ENCODE measurements around the gene SZT2. TPM values are rescaled to one million over a fixed set of nuclear protein-coding genes. Genes with fewer than 3 reads are reported as not detected.

The SZT2 gene
- total RNA-seq, 2 donors from 2014 or later = 51.4 to 51.6 TPM

- Mint-ChIP-seq H3K9me3 (no peaks in the 10 kb centered on the region), H3K4me3 (no peak overlapping the region), H3K36me3 (ENCODE audit: insufficient read depth in 2 of 2) (peaks cover 5% of the 10 kb centered on the region in 2 donors), H3K27ac (no peak overlapping the region), H3K27me3 (ENCODE audit: low read depth) (no peaks in the 10 kb centered on the region), H3K4me1 (ENCODE audit: low read depth) (no peaks in the 10 kb centered on the region)
- DNase-seq = peak in 1 of 2 donors; percentile 19
- peak; percentile 69 to 70 for ATAC-seq (replicated peaks in 1 of 2)
These were observed 34.2 kb downstream of the SZT2 start for GRCh38 chr1:43423672-43424550.

GRCh38 chr1:43425045-43425444, 35.3 kb downstream of the SZT2 start:
- Mint-ChIP-seq H3K4me3 (no peak overlapping the region), H3K27ac (peak overlapping the region; percentile 17), H3K36me3 (ENCODE audit: insufficient read depth in 2 of 2) (peaks cover 5 to 7% of the 10 kb centered on the region in 2 donors), H3K4me1 (ENCODE audit: low read depth) (no peaks in the 10 kb centered on the region), H3K9me3 (no peaks in the 10 kb centered on the region), H3K27me3 (ENCODE audit: low read depth) (no peaks in the 10 kb centered on the region)
- no peak for ATAC-seq (replicated peaks in 1 of 2)
- no peak for DNase-seq

DNA sequence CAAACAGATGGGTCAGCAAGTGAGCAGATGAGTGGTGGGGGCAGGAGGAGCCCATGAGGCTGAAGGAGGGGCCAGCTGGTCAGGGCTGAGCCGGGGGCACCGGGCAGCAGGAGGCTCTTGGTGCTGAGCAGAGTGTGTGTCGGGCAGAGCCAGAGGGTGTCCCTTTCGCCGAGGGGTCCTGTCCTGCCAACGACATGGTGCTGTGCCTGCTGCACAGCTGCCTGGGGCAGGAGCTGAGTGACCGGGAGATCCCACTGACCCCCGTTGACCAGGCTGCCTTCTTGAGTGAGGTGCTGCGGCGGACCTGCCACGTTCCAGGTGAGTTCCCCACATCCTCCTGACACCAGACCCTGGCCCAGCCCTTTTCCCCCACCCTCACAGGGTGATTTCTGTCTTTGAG, 36.5 kb downstream of the SZT2 start:
- no peak overlapping the region for H3K4me3 Mint-ChIP-seq
- ATAC-seq (replicated peaks in 1 of 2) (no peak), DNase-seq (no peak)
- no peaks in the 10 kb centered on the region for H3K27me3 Mint-ChIP-seq (ENCODE audit: low read depth)
- H3K36me3 Mint-ChIP-seq (ENCODE audit: insufficient read depth in 2 of 2) = peaks cover 6 to 9% of the 10 kb centered on the region in 2 donors
- no peaks in the 10 kb centered on the region for H3K9me3 Mint-ChIP-seq
- no peaks in the 10 kb centered on the region for H3K4me1 Mint-ChIP-seq (ENCODE audit: low read depth)
- H3K27ac Mint-ChIP-seq = no peak overlapping the region

GRCh38 chr1:43427524-43427923, 37.8 kb downstream of the SZT2 start:
- ATAC-seq (replicated peaks in 1 of 2) (no peak), DNase-seq (no peak)
- H3K36me3 Mint-ChIP-seq (ENCODE audit: insufficient read depth in 2 of 2) = peaks cover 6 to 9% of the 10 kb centered on the region in 2 donors
- no peak overlapping the region for H3K27ac Mint-ChIP-seq
- no peak overlapping the region for H3K4me3 Mint-ChIP-seq
- H3K4me1 Mint-ChIP-seq (ENCODE audit: low read depth) = no peaks in the 10 kb centered on the region
- H3K9me3 Mint-ChIP-seq = no peaks in the 10 kb centered on the region
- H3K27me3 Mint-ChIP-seq (ENCODE audit: low read depth) = no peaks in the 10 kb centered on the region

DNA sequence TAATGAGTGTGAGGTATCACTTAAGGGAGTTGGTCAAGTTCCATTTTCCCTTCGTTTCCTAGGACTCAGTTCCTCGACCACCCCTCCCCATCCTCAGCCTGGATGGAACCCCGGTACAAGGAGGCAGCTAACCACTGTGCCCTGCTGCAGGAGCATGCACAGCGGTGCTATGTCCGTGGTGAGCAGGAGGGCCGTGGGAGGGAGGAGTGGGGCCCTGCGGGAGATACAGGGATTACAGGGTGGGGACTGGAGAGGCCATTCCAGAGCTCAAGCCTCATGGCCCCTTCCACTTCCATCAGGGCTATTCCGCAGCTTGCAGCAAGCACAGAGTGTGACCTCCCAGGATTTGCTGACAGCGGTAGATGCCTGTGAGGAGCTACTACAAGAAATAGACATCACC, 38.2 kb downstream of the SZT2 start:
- H3K36me3 Mint-ChIP-seq (ENCODE audit: insufficient read depth in 2 of 2) = peaks cover 6 to 9% of the 10 kb centered on the region in 2 donors
- ATAC-seq (replicated peaks in 1 of 2) = no peak
- no peak for DNase-seq

DNA sequence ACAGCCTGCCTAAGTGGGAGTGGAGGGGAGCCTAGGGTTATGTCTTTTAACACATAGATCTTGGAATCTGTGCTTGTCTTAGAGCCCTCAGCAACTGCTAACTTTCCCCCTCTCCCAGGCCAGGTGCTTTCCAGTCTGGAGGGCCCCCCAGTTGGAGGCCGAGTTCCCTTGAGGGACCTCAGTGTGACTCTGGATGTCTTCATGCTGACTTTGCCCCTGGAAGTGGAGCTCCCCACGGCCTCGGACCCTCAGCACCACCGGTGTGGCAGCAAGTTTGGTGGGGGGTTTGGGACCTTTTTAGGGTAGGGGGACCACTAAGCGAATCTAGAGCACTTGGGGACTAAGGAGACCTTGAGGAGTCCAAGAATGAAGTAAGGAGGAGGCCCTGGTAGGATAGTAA, 41.1 kb downstream of the SZT2 start:
- Mint-ChIP-seq H3K27ac (no peak overlapping the region), H3K4me3 (no peak overlapping the region), H3K36me3 (ENCODE audit: insufficient read depth in 2 of 2) (peaks cover 4 to 12% of the 10 kb centered on the region in 2 donors), H3K9me3 (no peaks in the 10 kb centered on the region), H3K4me1 (ENCODE audit: low read depth) (no peaks in the 10 kb centered on the region), H3K27me3 (ENCODE audit: low read depth) (no peaks in the 10 kb centered on the region)
- DNase-seq (no peak), ATAC-seq (replicated peaks in 1 of 2) (no peak)

More for the DNA sequence above, 38.2 kb downstream of the SZT2 start:
- H3K4me3 Mint-ChIP-seq = no peak overlapping the region
- H3K9me3 Mint-ChIP-seq = no peaks in the 10 kb centered on the region
- H3K27ac Mint-ChIP-seq = no peak overlapping the region
- H3K4me1 Mint-ChIP-seq (ENCODE audit: low read depth) = no peaks in the 10 kb centered on the region
- H3K27me3 Mint-ChIP-seq (ENCODE audit: low read depth) = no peaks in the 10 kb centered on the region

DNA sequence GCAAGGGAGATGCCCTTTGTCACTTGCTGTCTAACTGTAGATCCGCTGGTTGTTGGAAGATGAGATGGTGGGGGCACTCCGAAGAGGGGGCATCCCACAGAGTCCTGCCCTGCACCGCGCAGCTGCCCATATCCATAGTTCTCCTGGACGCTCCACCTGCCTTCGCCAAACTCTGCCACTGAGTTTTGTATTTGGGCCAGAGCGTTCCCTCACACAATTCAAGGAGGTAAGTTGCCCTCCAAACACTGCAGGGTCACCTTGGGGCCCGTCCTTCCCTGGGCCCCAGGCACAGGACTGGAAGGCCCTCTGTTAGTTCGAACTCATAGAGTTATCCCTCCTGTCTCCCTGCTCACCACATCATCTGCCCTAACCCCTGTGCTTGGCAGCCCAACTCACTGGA, 42.0 kb downstream of the SZT2 start:
- Mint-ChIP-seq H3K9me3 (no peaks in the 10 kb centered on the region), H3K27ac (no peak overlapping the region), H3K4me1 (ENCODE audit: low read depth) (no peaks in the 10 kb centered on the region), H3K27me3 (ENCODE audit: low read depth) (no peaks in the 10 kb centered on the region), H3K36me3 (ENCODE audit: insufficient read depth in 2 of 2) (peaks cover 4 to 11% of the 10 kb centered on the region in 2 donors), H3K4me3 (no peak overlapping the region)
- ATAC-seq (replicated peaks in 1 of 2) (no peak), DNase-seq (no peak)

DNA sequence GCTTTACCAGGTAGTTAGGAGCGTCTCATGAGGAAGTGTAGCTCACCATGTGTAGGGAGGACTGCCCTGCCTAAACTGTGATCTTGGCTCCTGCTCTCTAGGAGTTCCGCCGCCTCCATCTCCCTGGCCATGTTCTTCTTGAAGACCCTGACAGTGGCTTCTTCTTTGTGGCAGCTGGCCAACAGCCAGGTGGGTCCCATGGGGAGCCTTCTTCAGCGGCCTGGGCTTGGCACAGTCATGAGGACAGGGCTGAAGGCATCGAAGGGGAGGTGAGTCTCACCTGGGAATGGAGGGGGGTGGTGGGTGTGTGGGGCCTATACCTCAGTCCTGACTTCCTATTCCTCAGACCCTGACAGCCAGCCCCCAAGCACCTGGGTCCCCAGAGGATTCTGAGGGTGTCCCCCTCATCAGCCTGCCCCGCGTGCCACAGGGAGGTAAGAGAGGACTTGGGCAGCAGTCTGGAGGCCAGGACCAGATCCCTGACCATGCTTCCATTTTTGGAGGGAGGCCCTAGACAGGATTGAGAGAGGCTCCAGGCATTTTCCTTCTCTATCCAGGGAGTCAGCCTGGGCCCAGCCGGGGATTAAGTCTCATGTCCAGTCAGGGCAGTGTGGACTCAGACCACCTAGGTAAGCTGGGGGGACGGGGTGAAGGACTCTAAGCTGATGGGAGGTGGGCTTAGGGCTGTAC, 42.6 kb downstream of the SZT2 start:
- no peak for ATAC-seq (replicated peaks in 1 of 2)
- H3K9me3 Mint-ChIP-seq = no peaks in the 10 kb centered on the region
- H3K36me3 Mint-ChIP-seq (ENCODE audit: insufficient read depth in 2 of 2) = peaks cover 4 to 7% of the 10 kb centered on the region in 2 donors
- H3K27ac Mint-ChIP-seq = no peak overlapping the region
- no peaks in the 10 kb centered on the region for H3K4me1 Mint-ChIP-seq (ENCODE audit: low read depth)
- H3K4me3 Mint-ChIP-seq = no peak overlapping the region
- no peaks in the 10 kb centered on the region for H3K27me3 Mint-ChIP-seq (ENCODE audit: low read depth)
- DNase-seq = no peak

DNA sequence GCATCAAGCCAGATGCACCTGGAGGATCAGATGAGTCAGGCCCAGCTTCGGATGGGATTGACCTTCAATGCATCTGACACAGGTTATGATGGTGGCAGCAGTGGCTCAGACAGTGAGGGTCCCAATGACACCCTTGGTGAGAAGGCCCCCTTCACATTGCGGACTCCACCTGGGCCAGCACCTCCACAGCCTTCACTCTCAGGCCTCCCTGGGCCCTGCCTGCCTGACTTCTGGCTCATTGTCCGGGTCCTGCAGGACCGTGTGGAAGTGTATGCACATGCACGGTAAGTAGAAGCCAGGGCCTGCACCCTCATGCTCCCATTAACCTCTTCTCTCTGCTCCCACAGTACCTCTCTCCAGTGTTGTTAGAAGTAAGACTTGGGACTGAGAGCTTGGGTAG, 43.2 kb downstream of the SZT2 start:
- Mint-ChIP-seq H3K9me3 (no peaks in the 10 kb centered on the region), H3K4me3 (no peak overlapping the region), H3K27ac (no peak overlapping the region), H3K27me3 (ENCODE audit: low read depth) (no peaks in the 10 kb centered on the region), H3K36me3 (ENCODE audit: insufficient read depth in 2 of 2) (peaks cover 4 to 7% of the 10 kb centered on the region in 2 donors), H3K4me1 (ENCODE audit: low read depth) (no peaks in the 10 kb centered on the region)
- DNase-seq = no peak
- no peak for ATAC-seq (replicated peaks in 1 of 2)

GRCh38 chr1:43434256-43434655, 44.6 kb downstream of the SZT2 start:
- H3K4me1 Mint-ChIP-seq (ENCODE audit: low read depth) = no peaks in the 10 kb centered on the region
- H3K4me3 Mint-ChIP-seq = no peak overlapping the region
- H3K27me3 Mint-ChIP-seq (ENCODE audit: low read depth) = no peaks in the 10 kb centered on the region
- no peak for DNase-seq
- peaks cover 9 to 10% of the 10 kb centered on the region in 2 donors for H3K36me3 Mint-ChIP-seq (ENCODE audit: insufficient read depth in 2 of 2)
- no peaks in the 10 kb centered on the region for H3K9me3 Mint-ChIP-seq
- H3K27ac Mint-ChIP-seq = no peak overlapping the region
- no peak for ATAC-seq (replicated peaks in 1 of 2)

GRCh38 chr1:43435146-43436145, 45.7 kb downstream of the SZT2 start:
- Mint-ChIP-seq H3K27ac (peak overlapping the region; percentile 49), H3K36me3 (ENCODE audit: insufficient read depth in 2 of 2) (peaks cover 7 to 10% of the 10 kb centered on the region in 2 donors), H3K4me1 (ENCODE audit: low read depth) (no peaks in the 10 kb centered on the region), H3K27me3 (ENCODE audit: low read depth) (no peaks in the 10 kb centered on the region), H3K9me3 (no peaks in the 10 kb centered on the region), H3K4me3 (no peak overlapping the region)
- no peak for DNase-seq
- ATAC-seq (replicated peaks in 1 of 2) = no peak

- H3K4me3 Mint-ChIP-seq = no peak overlapping the region
- peaks cover 6 to 7% of the 10 kb centered on the region in 2 donors for H3K36me3 Mint-ChIP-seq (ENCODE audit: insufficient read depth in 2 of 2)
- no peaks in the 10 kb centered on the region for H3K9me3 Mint-ChIP-seq
- DNase-seq (no peak), ATAC-seq (replicated peaks in 1 of 2) (no peak)
- no peaks in the 10 kb centered on the region for H3K4me1 Mint-ChIP-seq (ENCODE audit: low read depth)
- no peak overlapping the region for H3K27ac Mint-ChIP-seq
- no peaks in the 10 kb centered on the region for H3K27me3 Mint-ChIP-seq (ENCODE audit: low read depth)
These were observed 46.7 kb downstream of the SZT2 start for GRCh38 chr1:43436371-43436770.

Data from activated T-cell treated with anti-CD3 and anti-CD28 coated beads, Interleukin-2, amount 50 U/mL, for 72 hours (primary cell).